Measurements from ENCODE around the gene OR13J1. TPM values are rescaled to one million over a fixed set of nuclear protein-coding genes. Genes with fewer than 3 reads are reported as not detected.

The OR13J1 gene
- total and polyA plus RNA-seq, 2 experiments from 2014 or later = 0.15 TPM; not detected in 1

GRCh38 chr9:35852876-35853865 lies 17.0 kb downstream of the OR13J1 start:
- TF ChIP-seq, protein P1, sequence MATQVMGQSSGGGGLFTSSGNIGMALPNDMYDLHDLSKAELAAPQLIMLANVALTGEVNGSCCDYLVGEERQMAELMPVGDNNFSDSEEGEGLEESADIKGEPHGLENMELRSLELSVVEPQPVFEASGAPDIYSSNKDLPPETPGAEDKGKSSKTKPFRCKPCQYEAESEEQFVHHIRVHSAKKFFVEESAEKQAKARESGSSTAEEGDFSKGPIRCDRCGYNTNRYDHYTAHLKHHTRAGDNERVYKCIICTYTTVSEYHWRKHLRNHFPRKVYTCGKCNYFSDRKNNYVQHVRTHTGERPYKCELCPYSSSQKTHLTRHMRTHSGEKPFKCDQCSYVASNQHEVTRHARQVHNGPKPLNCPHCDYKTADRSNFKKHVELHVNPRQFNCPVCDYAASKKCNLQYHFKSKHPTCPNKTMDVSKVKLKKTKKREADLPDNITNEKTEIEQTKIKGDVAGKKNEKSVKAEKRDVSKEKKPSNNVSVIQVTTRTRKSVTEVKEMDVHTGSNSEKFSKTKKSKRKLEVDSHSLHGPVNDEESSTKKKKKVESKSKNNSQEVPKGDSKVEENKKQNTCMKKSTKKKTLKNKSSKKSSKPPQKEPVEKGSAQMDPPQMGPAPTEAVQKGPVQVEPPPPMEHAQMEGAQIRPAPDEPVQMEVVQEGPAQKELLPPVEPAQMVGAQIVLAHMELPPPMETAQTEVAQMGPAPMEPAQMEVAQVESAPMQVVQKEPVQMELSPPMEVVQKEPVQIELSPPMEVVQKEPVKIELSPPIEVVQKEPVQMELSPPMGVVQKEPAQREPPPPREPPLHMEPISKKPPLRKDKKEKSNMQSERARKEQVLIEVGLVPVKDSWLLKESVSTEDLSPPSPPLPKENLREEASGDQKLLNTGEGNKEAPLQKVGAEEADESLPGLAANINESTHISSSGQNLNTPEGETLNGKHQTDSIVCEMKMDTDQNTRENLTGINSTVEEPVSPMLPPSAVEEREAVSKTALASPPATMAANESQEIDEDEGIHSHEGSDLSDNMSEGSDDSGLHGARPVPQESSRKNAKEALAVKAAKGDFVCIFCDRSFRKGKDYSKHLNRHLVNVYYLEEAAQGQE (IDR thresholded peaks at IDR 0.05; ENCODE audit: unreplicated experiment) = no peak
- TF ChIP-seq JUNB (IDR thresholded peaks at IDR 0.05; ENCODE audit: unreplicated experiment) (no peak), POLR2AphosphoS5 (IDR thresholded peaks at IDR 0.05; ENCODE audit: low read depth) (no peak), NANOG (IDR thresholded peaks at IDR 0.05; ENCODE audit: borderline replicate concordance) (no peak), ZNF114 (CRISPR knock-in tag; IDR thresholded peaks at IDR 0.05) (no peak), EZH2 (IDR thresholded peaks at IDR 0.05; ENCODE audit: low read depth, unreplicated experiment) (no peak), CREB1 (CRISPR knock-in tag; IDR thresholded peaks at IDR 0.05; ENCODE audit: low read depth) (no peak), STAT1 (IDR thresholded peaks at IDR 0.05; ENCODE audit: unreplicated experiment) (no peak), EZH2phosphoT487 (IDR thresholded peaks at IDR 0.05; ENCODE audit: unreplicated experiment) (no peak), ZNF331 (CRISPR knock-in tag; IDR thresholded peaks at IDR 0.05; ENCODE audit: low read depth) (no peak)
- TF ChIP-seq, protein P2, sequence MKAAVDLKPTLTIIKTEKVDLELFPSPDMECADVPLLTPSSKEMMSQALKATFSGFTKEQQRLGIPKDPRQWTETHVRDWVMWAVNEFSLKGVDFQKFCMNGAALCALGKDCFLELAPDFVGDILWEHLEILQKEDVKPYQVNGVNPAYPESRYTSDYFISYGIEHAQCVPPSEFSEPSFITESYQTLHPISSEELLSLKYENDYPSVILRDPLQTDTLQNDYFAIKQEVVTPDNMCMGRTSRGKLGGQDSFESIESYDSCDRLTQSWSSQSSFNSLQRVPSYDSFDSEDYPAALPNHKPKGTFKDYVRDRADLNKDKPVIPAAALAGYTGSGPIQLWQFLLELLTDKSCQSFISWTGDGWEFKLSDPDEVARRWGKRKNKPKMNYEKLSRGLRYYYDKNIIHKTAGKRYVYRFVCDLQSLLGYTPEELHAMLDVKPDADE (IDR thresholded peaks at IDR 0.05) = no peak
- TF ChIP-seq, protein P3, sequence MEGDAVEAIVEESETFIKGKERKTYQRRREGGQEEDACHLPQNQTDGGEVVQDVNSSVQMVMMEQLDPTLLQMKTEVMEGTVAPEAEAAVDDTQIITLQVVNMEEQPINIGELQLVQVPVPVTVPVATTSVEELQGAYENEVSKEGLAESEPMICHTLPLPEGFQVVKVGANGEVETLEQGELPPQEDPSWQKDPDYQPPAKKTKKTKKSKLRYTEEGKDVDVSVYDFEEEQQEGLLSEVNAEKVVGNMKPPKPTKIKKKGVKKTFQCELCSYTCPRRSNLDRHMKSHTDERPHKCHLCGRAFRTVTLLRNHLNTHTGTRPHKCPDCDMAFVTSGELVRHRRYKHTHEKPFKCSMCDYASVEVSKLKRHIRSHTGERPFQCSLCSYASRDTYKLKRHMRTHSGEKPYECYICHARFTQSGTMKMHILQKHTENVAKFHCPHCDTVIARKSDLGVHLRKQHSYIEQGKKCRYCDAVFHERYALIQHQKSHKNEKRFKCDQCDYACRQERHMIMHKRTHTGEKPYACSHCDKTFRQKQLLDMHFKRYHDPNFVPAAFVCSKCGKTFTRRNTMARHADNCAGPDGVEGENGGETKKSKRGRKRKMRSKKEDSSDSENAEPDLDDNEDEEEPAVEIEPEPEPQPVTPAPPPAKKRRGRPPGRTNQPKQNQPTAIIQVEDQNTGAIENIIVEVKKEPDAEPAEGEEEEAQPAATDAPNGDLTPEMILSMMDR (conservative IDR thresholded peaks at IDR 0.05; ENCODE audit: low read depth in 2 of 2) = no peak
- TF ChIP-seq, protein P4, sequence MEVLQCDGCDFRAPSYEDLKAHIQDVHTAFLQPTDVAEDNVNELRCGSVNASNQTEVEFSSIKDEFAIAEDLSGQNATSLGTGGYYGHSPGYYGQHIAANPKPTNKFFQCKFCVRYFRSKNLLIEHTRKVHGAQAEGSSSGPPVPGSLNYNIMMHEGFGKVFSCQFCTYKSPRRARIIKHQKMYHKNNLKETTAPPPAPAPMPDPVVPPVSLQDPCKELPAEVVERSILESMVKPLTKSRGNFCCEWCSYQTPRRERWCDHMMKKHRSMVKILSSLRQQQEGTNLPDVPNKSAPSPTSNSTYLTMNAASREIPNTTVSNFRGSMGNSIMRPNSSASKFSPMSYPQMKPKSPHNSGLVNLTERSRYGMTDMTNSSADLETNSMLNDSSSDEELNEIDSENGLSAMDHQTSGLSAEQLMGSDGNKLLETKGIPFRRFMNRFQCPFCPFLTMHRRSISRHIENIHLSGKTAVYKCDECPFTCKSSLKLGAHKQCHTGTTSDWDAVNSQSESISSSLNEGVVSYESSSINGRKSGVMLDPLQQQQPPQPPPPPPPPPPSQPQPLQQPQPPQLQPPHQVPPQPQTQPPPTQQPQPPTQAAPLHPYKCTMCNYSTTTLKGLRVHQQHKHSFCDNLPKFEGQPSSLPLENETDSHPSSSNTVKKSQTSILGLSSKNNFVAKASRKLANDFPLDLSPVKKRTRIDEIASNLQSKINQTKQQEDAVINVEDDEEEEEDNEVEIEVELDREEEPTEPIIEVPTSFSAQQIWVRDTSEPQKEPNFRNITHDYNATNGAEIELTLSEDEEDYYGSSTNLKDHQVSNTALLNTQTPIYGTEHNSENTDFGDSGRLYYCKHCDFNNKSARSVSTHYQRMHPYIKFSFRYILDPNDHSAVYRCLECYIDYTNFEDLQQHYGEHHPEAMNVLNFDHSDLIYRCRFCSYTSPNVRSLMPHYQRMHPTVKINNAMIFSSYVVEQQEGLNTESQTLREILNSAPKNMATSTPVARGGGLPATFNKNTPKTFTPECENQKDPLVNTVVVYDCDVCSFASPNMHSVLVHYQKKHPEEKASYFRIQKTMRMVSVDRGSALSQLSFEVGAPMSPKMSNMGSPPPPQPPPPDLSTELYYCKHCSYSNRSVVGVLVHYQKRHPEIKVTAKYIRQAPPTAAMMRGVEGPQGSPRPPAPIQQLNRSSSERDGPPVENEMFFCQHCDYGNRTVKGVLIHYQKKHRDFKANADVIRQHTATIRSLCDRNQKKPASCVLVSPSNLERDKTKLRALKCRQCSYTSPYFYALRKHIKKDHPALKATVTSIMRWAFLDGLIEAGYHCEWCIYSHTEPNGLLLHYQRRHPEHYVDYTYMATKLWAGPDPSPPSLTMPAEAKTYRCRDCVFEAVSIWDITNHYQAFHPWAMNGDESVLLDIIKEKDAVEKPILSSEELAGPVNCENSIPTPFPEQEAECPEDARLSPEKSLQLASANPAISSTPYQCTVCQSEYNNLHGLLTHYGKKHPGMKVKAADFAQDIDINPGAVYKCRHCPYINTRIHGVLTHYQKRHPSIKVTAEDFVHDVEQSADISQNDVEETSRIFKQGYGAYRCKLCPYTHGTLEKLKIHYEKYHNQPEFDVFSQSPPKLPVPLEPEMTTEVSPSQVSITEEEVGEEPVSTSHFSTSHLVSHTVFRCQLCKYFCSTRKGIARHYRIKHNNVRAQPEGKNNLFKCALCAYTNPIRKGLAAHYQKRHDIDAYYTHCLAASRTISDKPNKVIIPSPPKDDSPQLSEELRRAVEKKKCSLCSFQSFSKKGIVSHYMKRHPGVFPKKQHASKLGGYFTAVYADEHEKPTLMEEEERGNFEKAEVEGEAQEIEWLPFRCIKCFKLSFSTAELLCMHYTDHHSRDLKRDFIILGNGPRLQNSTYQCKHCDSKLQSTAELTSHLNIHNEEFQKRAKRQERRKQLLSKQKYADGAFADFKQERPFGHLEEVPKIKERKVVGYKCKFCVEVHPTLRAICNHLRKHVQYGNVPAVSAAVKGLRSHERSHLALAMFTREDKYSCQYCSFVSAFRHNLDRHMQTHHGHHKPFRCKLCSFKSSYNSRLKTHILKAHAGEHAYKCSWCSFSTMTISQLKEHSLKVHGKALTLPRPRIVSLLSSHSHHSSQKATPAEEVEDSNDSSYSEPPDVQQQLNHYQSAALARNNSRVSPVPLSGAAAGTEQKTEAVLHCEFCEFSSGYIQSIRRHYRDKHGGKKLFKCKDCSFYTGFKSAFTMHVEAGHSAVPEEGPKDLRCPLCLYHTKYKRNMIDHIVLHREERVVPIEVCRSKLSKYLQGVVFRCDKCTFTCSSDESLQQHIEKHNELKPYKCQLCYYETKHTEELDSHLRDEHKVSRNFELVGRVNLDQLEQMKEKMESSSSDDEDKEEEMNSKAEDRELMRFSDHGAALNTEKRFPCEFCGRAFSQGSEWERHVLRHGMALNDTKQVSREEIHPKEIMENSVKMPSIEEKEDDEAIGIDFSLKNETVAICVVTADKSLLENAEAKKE (CRISPR knock-in tag; IDR thresholded peaks at IDR 0.05) = no peak
- Mint-ChIP-seq H3K4me3 (no peak overlapping the region), H3K9me3 (no peaks in the 10 kb centered on the region), H3K4me1 (no peaks in the 10 kb centered on the region), H3K27me3 (ENCODE audit: insufficient read depth, low read depth, poor library complexity) (peaks cover 2% of the 10 kb centered on the region), H3K36me3 (ENCODE audit: low read depth) (peaks cover under 1% of the 10 kb centered on the region; the same call in 2 of the 3 replicates), H3K27ac (no peak overlapping the region)
- no peak overlapping the region for H3K4me2 ChIP-seq
- H3F3A ChIP-seq (replicated peaks; ENCODE audit: low read depth) = no peaks in the 10 kb centered on the region
- no peaks in the 10 kb centered on the region for H3K79me2 ChIP-seq (replicated peaks; ENCODE audit: insufficient read depth)
- H2AFZ ChIP-seq = no peak overlapping the region
- H3K4me3 ChIP-seq = no peak overlapping the region
- no peaks in the 10 kb centered on the region for H3K27me3 ChIP-seq (ENCODE audit: insufficient read depth)
- DNase-seq (ENCODE audit: low spot score) (no peak), ATAC-seq (no peak)
- H3K27ac ChIP-seq (ENCODE audit: low read depth) = no peak overlapping the region
- no peaks in the 10 kb centered on the region for H4K20me1 ChIP-seq (replicated peaks; ENCODE audit: insufficient read depth)
- no peaks in the 10 kb centered on the region for H3K4me1 ChIP-seq (ENCODE audit: insufficient read depth)
- H3K9me2 ChIP-seq (ENCODE audit: insufficient read depth) = no peaks in the 10 kb centered on the region
- H3K36me3 ChIP-seq (ENCODE audit: insufficient read depth) = no peaks in the 10 kb centered on the region

Measured in GM23338 (cell line).